ENCODE results near the gene IL12RB1. TPM values are rescaled to one million over a fixed set of nuclear protein-coding genes. Genes with fewer than 3 reads are reported as not detected.

Gene IL12RB1
- total and polyA plus RNA-seq, 2 of the 13 experiments (the other 11 are each of a cell fraction or from before 2014, with no cell fraction given) = 0.03 to 0.04 TPM

- TF ChIP-seq GRHL1 (CRISPR knock-in tag; conservative IDR thresholded peaks at IDR 0.05) (no peak), AGO2 (optimal IDR thresholded peaks at IDR 0.05; ENCODE audit: low read depth, low read length) (no peak), RFX5 (IDR thresholded peaks at IDR 0.05; ENCODE audit: low read depth, low read length) (no peak), ZFP62 (CRISPR knock-in tag; IDR thresholded peaks at IDR 0.05) (no peak), ZBTB42 (CRISPR knock-in tag; IDR thresholded peaks at IDR 0.05) (no peak), SP5 (CRISPR knock-in tag; IDR thresholded peaks at IDR 0.05; ENCODE audit: borderline replicate concordance, low read depth) (peak; percentile 16; the same call in 1 of the 2 replicates), EP300 (IDR thresholded peaks at IDR 0.05; ENCODE audit: low read depth in 2 of 2, low read length in 2 of 2) (peak in 1 of 2 experiments; percentile 87; a peak in 2 of 4 replicates), EP300 (CRISPR knock-in tag; IDR thresholded peaks at IDR 0.05; ENCODE audit: borderline replicate concordance) (peak; percentile 60), ZNF124 (CRISPR knock-in tag; IDR thresholded peaks at IDR 0.05) (0 out of 2 replicates have a peak, but pooled peaks have one; percentile 46), ZNF383 (CRISPR knock-in tag; IDR thresholded peaks at IDR 0.05; ENCODE audit: borderline replicate concordance) (no peak), ZNF577 (CRISPR knock-in tag; IDR thresholded peaks at IDR 0.05; ENCODE audit: borderline replicate concordance, low read depth) (no peak)
- TF ChIP-seq, protein P1, sequence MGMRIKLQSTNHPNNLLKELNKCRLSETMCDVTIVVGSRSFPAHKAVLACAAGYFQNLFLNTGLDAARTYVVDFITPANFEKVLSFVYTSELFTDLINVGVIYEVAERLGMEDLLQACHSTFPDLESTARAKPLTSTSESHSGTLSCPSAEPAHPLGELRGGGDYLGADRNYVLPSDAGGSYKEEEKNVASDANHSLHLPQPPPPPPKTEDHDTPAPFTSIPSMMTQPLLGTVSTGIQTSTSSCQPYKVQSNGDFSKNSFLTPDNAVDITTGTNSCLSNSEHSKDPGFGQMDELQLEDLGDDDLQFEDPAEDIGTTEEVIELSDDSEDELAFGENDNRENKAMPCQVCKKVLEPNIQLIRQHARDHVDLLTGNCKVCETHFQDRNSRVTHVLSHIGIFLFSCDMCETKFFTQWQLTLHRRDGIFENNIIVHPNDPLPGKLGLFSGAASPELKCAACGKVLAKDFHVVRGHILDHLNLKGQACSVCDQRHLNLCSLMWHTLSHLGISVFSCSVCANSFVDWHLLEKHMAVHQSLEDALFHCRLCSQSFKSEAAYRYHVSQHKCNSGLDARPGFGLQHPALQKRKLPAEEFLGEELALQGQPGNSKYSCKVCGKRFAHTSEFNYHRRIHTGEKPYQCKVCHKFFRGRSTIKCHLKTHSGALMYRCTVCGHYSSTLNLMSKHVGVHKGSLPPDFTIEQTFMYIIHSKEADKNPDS (CRISPR knock-in tag; IDR thresholded peaks at IDR 0.05) = no peak
- TF ChIP-seq, protein P2, sequence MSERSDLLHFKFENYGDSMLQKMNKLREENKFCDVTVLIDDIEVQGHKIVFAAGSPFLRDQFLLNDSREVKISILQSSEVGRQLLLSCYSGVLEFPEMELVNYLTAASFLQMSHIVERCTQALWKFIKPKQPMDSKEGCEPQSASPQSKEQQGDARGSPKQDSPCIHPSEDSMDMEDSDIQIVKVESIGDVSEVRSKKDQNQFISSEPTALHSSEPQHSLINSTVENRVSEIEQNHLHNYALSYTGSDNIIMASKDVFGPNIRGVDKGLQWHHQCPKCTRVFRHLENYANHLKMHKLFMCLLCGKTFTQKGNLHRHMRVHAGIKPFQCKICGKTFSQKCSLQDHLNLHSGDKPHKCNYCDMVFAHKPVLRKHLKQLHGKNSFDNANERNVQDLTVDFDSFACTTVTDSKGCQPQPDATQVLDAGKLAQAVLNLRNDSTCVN (CRISPR knock-in tag; IDR thresholded peaks at IDR 0.05; ENCODE audit: borderline replicate concordance) = no peak
- TF ChIP-seq, protein P3, sequence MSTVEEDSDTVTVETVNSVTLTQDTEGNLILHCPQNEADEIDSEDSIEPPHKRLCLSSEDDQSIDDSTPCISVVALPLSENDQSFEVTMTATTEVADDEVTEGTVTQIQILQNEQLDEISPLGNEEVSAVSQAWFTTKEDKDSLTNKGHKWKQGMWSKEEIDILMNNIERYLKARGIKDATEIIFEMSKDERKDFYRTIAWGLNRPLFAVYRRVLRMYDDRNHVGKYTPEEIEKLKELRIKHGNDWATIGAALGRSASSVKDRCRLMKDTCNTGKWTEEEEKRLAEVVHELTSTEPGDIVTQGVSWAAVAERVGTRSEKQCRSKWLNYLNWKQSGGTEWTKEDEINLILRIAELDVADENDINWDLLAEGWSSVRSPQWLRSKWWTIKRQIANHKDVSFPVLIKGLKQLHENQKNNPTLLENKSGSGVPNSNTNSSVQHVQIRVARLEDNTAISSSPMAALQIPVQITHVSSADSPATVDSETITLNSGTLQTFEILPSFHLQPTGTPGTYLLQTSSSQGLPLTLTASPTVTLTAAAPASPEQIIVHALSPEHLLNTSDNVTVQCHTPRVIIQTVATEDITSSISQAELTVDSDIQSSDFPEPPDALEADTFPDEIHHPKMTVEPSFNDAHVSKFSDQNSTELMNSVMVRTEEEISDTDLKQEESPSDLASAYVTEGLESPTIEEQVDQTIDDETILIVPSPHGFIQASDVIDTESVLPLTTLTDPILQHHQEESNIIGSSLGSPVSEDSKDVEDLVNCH (CRISPR knock-in tag; IDR thresholded peaks at IDR 0.05) = no peak
These were observed 49.2 kb upstream of the IL12RB1 start (continued) for GRCh38 chr19:18135712-18136584.
